AG09309 (cell line): ENCODE data around the gene PSMB9.

ENCODE experiments used
- DNase-seq: peaks from one replicate; pipeline ENCODE4 v3.0.0-alpha.2; 2010; ENCODE audit warnings: low read depth
- H3K4me3 ChIP-seq: 2 replicates; pipeline ENCODE4 v1.5.1; 2011; ENCODE audit warnings: mild to moderate bottlenecking, low read depth, low read length, moderate library complexity; ENCODE audit not compliant: control insufficient read depth
- CTCF ChIP-seq: IDR thresholded peaks from 2 replicates; pipeline ENCODE4 v1.5.1; 2011; ENCODE audit warnings: mild to moderate bottlenecking, low read depth, low read length, inconsistent platforms; ENCODE audit not compliant: insufficient read depth, control insufficient read depth; ENCODE audit errors: missing control alignments

Gene PSMB9

DNA sequence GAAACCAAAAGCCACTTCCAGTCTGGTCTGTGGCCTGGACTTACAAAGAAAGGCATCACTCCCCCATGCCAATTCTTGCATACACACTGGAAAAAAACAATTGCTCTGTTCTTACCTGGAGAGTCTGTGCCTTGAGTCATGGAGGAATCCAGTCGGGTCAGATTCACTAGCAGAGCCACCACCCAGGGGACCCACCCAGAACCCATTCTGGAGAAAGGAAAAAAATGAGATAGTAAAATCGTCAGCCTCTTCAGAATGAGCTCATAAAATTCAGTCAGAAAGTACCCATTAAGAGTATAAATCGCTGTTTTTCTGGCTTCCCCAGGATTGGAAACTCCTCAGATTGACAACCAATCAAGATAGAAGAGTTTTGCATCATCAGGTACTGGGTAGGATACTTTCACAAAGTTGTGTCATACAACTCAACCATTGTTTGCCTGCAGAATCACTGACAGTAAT, 37.2 kb upstream of the PSMB9 start, which contains the start of gene HLA-DOB:
HLA-DOB (minus strand) TSS at position 257 of the 459 bp plus-strand sequence; CDS start at position 206, 51 bp downstream.
- no peak for DNase-seq
- no peak within 1 kb of the TSS for H3K4me3 ChIP-seq
- TF ChIP-seq CTCF: no peak

- no peak for TF ChIP-seq CTCF
- H3K4me3 ChIP-seq: no peak overlapping the region
- DNase-seq: no peak
Measured at GRCh38 chr6:32818867-32819266, 35.1 kb upstream of the PSMB9 start.

DNA sequence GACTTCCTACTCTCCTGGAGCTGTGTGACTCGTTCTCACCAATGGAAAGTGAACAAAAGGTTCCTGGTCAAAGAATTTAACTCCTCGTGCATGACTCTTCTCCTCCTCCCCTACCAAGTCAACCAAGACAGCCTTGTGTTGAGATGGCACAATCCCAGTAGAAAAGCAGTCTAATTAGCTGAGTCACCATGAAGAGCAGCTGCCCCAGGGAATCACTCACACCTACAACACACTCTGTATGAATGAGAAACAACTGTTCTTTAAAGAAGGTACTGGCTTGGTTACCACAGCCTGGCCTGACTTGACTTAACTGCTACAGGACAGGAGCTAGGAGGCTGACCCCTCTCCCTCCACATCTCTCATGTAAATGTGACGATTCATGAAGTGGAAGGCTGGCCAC, 34.3 kb upstream of the PSMB9 start:
- peak; percentile 57 for DNase-seq
- TF ChIP-seq CTCF: no peak
- H3K4me3 ChIP-seq: no peak overlapping the region

DNA sequence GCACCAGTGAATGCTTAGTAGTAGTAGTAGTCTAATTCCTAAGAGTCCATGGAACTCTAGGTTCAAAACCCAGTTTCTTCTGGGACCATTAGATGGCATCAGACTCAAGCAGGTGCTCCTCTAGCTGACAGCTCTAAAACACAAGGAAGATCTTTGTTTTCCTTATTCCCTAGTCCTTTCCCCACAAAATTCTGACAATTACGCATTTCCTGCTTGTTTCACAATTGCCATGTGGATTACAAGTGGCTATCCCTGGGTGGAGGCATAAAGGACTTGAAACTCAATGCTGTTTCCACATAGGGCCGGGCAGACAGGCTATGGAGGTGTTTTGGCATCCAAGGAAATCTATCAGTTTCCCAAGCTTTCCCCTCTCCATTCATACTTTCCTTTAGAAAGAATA, 28.0 kb upstream of the PSMB9 start:
- peak; percentile 50 for TF ChIP-seq CTCF
- peak; percentile 57 for DNase-seq
- no peak overlapping the region for H3K4me3 ChIP-seq

DNA sequence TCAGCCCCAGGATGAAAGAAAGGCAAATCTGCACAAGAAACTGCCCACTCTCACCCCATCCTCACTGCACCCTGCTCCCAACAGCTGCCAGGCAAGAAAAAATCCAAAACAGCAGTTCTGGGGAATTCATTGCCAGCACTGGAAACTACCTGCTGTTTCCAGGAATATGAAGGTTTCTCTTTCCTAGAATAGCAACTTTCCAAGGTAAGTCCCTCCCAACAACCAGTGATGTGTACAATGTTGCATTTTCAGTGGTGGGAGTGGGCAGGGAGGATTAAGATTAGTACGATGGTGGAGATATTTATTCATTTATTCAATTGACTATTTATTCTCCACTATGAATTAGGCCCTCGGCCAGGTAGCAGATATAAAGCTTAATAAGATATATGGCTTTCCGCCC, 27.0 kb upstream of the PSMB9 start:
- H3K4me3 ChIP-seq: no peak overlapping the region
- TF ChIP-seq CTCF: no peak
- no peak for DNase-seq

DNA sequence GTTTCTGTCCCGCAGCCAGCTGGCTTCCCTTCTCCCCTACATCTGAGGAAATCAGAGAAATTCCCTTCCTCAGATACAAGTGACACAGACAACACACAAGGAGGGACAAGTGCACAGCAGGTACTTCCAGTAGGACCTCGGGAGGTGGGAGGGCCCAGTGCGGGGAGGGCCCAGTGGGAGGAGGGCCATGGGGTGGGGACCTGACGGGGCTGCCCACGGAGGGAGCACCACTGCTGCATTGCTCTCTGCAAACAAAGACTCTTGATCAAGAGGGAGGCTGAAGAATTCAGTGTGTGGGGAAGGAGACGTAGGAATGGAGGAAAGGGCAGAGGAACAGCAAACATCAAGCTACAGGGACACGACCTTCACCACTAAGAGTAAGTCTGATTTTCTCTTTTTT, 24.5 kb upstream of the PSMB9 start:
- no peak for DNase-seq
- no peak overlapping the region for H3K4me3 ChIP-seq
- no peak for TF ChIP-seq CTCF

DNA sequence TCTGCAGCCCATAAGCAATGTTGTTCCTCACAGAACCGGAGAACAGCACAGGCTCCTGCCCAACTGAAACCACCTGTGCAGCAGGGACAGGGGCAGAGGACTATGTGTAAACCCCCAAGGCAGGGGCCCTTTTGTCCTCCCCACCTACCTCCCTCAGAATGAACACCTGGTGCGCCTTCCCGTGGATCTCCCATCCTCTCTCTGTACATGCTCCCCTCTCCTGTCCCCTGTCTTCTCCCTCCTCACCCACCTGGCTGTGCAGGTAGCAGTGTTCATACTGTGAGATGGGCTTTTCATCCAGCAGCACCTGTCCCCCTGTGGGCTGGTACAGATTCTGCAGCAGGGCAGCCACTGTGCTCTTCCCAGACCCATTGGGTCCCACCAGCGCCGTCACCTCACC, 24.0 kb upstream of the PSMB9 start:
- TF ChIP-seq CTCF: no peak
- DNase-seq: no peak
- no peak overlapping the region for H3K4me3 ChIP-seq
